Smooth muscle cell (in vitro differentiated cells): ENCODE measurements around the gene LPGAT1. TPM values are rescaled to one million over a fixed set of nuclear protein-coding genes. Genes with fewer than 3 reads are reported as not detected.
A peak's percentile ranks its signal among the peaks of the same experiment; 100 is the strongest.

Experiments used
- DNase-seq: peaks from one replicate; lab custom pipeline; 2025; ENCODE audit not compliant: unreplicated experiment; lab: John Stamatoyannopoulos, UW
- H2AFZ ChIP-seq: fragments of 200-600 bp; sonication (generic); 2 replicates; pipeline ENCODE4 v1.6.0; 2016; ENCODE audit warnings: antibody characterized with exemption, low read depth, mild to moderate bottlenecking
- H3F3A ChIP-seq: fragments of 200-600 bp; sonication (generic); 2 replicates; pipeline ENCODE4 v1.6.0; 2017; ENCODE audit warnings: antibody characterized with exemption, low read depth
- H3K27ac ChIP-seq: fragments of 200-600 bp; sonication (generic); 2 replicates; pipeline ENCODE4 v1.5.1; 2016; ENCODE audit warnings: low read depth, mild to moderate bottlenecking
- H3K27me3 ChIP-seq: fragments of 200-600 bp; sonication (generic); 2 replicates; pipeline ENCODE4 v1.6.1; 2016; ENCODE audit warnings: low read depth, mild to moderate bottlenecking
- H3K36me3 ChIP-seq: fragments of 200-600 bp; sonication (generic); 2 replicates; pipeline ENCODE4 v1.5.1; 2016; ENCODE audit warnings: low read depth
- H3K4me1 ChIP-seq: fragments of 200-600 bp; sonication (generic); 2 replicates; pipeline ENCODE4 v1.5.1; 2016; ENCODE audit warnings: low read depth
- H3K4me2 ChIP-seq: fragments of 200-600 bp; sonication (generic); 2 replicates; pipeline ENCODE4 v1.6.0; 2016; ENCODE audit warnings: mild to moderate bottlenecking
- H3K4me3 ChIP-seq: fragments of 200-600 bp; sonication (generic); 2 replicates; pipeline ENCODE4 v1.5.1; 2016; ENCODE audit warnings: mild to moderate bottlenecking
- H3K79me2 ChIP-seq: fragments of 200-600 bp; sonication (generic); 2 replicates; pipeline ENCODE4 v1.6.0; 2016; ENCODE audit warnings: low read depth, mild to moderate bottlenecking
- H3K9ac ChIP-seq: fragments of 200-600 bp; sonication (generic); 2 replicates; pipeline ENCODE4 v1.6.0; 2016; ENCODE audit warnings: low read depth
- H3K9me3 ChIP-seq: fragments of 200-600 bp; sonication (generic); replicated peaks from 2 replicates; pipeline ENCODE4 v1.5.1; 2016; ENCODE audit warnings: low read depth
- H4K20me1 ChIP-seq: fragments of 200-600 bp; sonication (generic); 2 replicates; pipeline ENCODE4 v1.6.0; 2016; ENCODE audit warnings: low read depth
- WGBS: methylation state at CpG from one replicate; pipeline ENCODE4 v1.1.7; 2016; ENCODE audit warnings: low lambda C conversion rate; 5-methylcytosine and 5-hydroxymethylcytosine counted together
- polyA plus RNA-seq: library from polyadenylated mRNA; unstranded; fragments of >200 nt; fragmentation: Nextera tagmentation; extraction: Ambion mirVana; gene quantifications from 2 replicates; pipeline ENCODE4 v1.2.1, GENCODE V29; 2016
- total RNA-seq: library from RNA; depleted of rRNA; stranded (reverse); fragments of >200 nt; gene quantifications from 2 replicates; pipeline ENCODE4 v1.2.3, GENCODE V29; 2014
- TF ChIP-seq, protein P1 (sequence below): fragments of 200-600 bp; sonication (generic); IDR thresholded peaks from 2 replicates; pipeline ENCODE4 v1.5.1; 2017; ENCODE audit warnings: borderline replicate concordance, mild to moderate bottlenecking, antibody characterized with exemption; ENCODE audit not compliant: insufficient read depth, poor library complexity, severe bottlenecking

LPGAT1 gene
- total and polyA plus RNA-seq, 2 experiments from 2014 or later: 12.0 to 39.7 TPM

DNA sequence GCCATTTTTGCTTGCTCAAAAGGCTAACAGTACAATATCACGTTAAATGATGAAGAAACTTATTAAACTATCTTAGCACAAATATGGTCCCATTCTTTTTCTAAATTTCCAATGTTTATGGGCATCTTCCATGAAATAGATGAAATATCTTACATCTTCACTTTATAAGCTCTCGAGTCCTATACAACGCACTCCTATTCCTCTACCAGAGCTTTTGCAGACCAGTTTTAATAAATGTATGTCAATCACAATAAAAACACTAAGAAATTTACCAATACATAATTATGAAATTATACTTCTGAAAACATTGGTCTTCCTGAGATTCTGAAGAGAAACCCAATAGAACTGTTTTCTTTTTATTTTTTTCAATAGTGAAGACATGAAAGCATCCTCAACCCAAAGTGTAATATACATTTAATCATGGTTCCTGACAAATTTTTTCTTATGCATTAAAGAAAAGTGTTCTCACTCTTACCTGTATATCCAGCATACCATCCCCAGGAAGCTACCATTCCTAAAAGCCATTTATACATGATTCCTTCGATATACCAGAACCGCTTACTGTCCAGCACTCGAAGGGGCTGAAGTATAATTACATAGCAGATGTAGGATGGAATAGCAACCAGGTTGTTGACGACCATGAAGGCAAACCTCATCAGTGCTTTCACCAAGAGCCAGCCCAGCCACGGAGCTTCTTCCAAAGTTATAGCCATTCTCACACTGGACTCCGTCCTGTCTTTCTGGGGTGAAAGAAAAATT is 1.8 kb downstream of the LPGAT1 start:
- no peaks in the 10 kb centered on the region for H3K27me3 ChIP-seq
- peaks cover 8% of the 10 kb centered on the region for H3K4me1 ChIP-seq
- TF ChIP-seq, protein P1, sequence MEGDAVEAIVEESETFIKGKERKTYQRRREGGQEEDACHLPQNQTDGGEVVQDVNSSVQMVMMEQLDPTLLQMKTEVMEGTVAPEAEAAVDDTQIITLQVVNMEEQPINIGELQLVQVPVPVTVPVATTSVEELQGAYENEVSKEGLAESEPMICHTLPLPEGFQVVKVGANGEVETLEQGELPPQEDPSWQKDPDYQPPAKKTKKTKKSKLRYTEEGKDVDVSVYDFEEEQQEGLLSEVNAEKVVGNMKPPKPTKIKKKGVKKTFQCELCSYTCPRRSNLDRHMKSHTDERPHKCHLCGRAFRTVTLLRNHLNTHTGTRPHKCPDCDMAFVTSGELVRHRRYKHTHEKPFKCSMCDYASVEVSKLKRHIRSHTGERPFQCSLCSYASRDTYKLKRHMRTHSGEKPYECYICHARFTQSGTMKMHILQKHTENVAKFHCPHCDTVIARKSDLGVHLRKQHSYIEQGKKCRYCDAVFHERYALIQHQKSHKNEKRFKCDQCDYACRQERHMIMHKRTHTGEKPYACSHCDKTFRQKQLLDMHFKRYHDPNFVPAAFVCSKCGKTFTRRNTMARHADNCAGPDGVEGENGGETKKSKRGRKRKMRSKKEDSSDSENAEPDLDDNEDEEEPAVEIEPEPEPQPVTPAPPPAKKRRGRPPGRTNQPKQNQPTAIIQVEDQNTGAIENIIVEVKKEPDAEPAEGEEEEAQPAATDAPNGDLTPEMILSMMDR: no peak
- DNase-seq: no peak
- 73% methylated on average over 9 of the region's 9 CpGs for WGBS
- peak overlapping the region; percentile 97 for H3K4me3 ChIP-seq
- H3K79me2 ChIP-seq: peaks cover 16% of the 10 kb centered on the region
- no peak overlapping the region for H3K9ac ChIP-seq
- H3K27ac ChIP-seq: no peak overlapping the region
- H4K20me1 ChIP-seq: peaks cover 16% of the 10 kb centered on the region
- no peaks in the 10 kb centered on the region for H3F3A ChIP-seq
- no peaks in the 10 kb centered on the region for H3K36me3 ChIP-seq
- no peaks in the 10 kb centered on the region for H3K9me3 ChIP-seq
- H3K4me2 ChIP-seq: peak overlapping the region; percentile 98
- H2AFZ ChIP-seq: no peak overlapping the region

DNA sequence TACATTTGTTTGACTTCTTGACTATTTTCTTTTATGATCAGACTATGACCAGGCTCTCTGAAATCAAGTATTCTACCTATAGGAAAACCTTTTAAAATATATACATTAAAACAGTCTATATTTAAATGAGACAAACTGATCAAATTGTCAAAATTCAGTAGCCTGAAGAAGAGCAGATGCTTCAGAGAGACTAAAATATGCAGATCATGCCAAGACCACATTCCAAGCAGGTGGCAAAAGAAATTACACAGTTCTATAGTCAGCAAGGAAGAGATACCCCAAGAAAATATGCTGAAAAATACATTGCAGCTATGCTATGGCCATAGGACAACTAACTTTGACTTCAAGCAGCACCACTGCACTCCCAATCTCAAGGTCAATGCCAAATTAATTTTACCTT is 3.5 kb downstream of the LPGAT1 start:
- no peaks in the 10 kb centered on the region for H3K27me3 ChIP-seq
- peaks cover 8% of the 10 kb centered on the region for H3K4me1 ChIP-seq
- H3K9ac ChIP-seq: no peak overlapping the region
- H2AFZ ChIP-seq: no peak overlapping the region
- peaks cover 16% of the 10 kb centered on the region for H4K20me1 ChIP-seq
- no peak for DNase-seq
- TF ChIP-seq, protein P1: no peak
- peaks cover 22% of the 10 kb centered on the region for H3K79me2 ChIP-seq
- H3K9me3 ChIP-seq: no peaks in the 10 kb centered on the region
- peak overlapping the region; percentile 11 for H3K4me3 ChIP-seq
- no peaks in the 10 kb centered on the region for H3F3A ChIP-seq
- no peak overlapping the region for H3K27ac ChIP-seq
- H3K36me3 ChIP-seq: no peaks in the 10 kb centered on the region
- H3K4me2 ChIP-seq: no peak overlapping the region

DNA sequence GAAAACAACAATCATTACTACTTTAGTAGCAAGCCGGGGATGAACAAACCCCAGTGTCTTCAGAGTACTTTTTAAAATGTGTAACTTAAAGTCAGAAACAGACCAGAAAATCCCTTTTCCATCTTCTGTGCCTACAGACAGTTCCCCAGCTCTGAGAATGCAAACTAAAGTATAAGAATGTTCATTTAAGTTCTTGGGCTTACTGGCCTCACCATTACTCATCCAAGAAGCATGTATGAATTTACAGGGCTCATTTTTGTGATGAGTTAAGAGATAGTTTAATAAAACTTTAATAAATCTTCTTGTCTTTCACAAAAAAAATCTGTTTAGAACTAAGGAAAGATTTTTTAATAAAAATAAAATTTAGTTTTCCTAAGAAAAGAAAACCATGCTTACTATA is 4.6 kb downstream of the LPGAT1 start:
- no peak overlapping the region for H3K9ac ChIP-seq
- no peaks in the 10 kb centered on the region for H3K9me3 ChIP-seq
- H3K4me1 ChIP-seq: peaks cover 8% of the 10 kb centered on the region
- peaks cover 6% of the 10 kb centered on the region for H3K36me3 ChIP-seq
- no peaks in the 10 kb centered on the region for H3K27me3 ChIP-seq
- peak overlapping the region; percentile 1 for H3K4me2 ChIP-seq
- no peaks in the 10 kb centered on the region for H3F3A ChIP-seq
- TF ChIP-seq, protein P1: no peak
- 50% methylated on average over 1 of the region's 1 CpG for WGBS
- peak overlapping the region; percentile 57 for H3K27ac ChIP-seq
- no peak overlapping the region for H3K4me3 ChIP-seq
- peaks cover 22% of the 10 kb centered on the region for H3K79me2 ChIP-seq
- no peak for DNase-seq
- no peak overlapping the region for H2AFZ ChIP-seq
- H4K20me1 ChIP-seq: peaks cover 16% of the 10 kb centered on the region
